Measurements from ENCODE around the gene PNP.
A peak's percentile ranks its signal among the peaks of the same experiment; 100 is the strongest.
"Not testable (repeated sequence)": the region's sequence is repeated elsewhere in the genome, so short reads cannot be mapped to it uniquely, and the experiment has no call there.

The PNP gene

DNA sequence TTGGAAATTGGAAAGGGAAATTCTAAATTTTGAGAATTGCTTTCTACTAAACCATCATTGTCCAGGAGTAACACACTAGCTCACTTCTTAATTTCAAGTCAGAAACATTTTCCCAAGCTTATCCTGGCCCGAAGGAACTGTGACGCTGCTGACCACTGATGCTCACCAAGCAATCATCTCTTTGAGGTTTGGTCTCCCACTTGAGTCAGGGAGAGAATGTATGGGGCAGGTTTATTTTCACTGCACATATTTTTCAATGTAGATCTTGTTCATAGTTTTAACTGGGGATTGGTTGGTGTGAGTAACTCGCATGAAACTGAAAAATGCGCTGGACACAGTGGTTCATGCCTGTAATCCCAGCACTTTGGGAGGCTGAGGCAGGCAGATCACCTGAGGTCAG is 23.3 kb downstream of the PNP start:
- no peak for DNase-seq

GRCh38 chr14:20493634-20494033 is 24.4 kb downstream of the PNP start:
- no peak for DNase-seq

- DNase-seq: no peak
These were observed 25.9 kb downstream of the PNP start for GRCh38 chr14:20494935-20495766.

GRCh38 chr14:20498622-20499021 is 29.4 kb downstream of the PNP start:
- DNase-seq: no peak

DNA sequence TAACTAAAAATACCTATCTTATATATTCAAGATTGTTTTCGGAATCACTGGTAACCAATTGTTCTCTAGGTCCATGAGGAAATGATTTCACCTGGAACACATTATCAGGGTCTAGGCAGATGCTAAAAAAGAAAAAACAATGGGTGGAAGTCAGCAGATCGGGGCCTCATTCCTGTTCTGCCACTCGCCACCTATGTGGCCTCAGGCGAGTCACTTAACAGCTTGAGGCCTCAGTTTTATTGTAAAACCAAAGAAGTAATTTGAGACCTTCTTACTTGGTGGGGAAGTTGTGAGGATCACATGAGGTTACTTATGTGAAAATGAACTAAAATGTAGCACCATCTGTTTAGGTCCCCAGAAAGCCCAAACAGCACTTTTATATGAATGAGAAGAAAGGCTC is 29.9 kb downstream of the PNP start:
- no peak for DNase-seq

DNA sequence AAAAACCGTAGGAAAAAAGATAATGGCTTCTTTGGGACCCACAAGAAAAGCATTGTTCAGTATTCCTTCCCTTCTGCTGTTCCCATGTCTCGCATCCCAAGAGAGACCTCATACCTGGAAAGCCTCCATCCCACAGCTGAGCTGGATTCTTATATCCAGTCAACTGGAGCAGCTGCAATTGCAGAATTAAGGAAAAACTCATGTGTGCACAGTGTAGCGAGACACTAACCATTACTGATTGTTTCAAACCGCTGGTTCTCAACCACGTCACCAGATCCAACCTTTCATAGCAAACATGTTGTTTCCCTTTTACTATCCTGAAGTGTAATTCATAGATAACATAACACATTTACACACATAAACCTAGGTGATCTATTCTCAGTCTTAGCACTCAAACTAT is 30.7 kb downstream of the PNP start:
- no peak for DNase-seq

- peak in 1 of 2 experiments; percentile 31 for DNase-seq
These were observed 32.1 kb downstream of the PNP start for GRCh38 chr14:20501346-20501745.

DNA sequence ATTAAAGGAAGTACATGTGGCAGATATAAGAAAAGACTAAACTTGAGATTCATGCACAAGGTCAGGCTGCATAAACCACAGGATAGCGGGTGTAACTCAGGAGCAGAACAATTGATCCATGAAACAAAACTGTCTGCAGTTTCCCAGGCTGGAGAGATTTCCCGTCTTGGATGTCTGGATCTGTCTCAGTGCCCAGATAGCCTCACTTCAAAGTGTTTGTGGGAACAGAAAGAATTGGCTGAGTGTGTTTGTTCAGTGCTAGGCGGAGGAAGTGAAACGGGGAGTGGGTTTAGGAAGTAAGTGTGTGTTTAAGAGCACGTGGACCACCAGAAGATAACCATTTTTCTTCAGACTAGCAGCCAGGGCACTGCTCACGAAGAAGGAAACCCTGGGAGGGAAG is 34.7 kb downstream of the PNP start:
- DNase-seq: no peak

DNA sequence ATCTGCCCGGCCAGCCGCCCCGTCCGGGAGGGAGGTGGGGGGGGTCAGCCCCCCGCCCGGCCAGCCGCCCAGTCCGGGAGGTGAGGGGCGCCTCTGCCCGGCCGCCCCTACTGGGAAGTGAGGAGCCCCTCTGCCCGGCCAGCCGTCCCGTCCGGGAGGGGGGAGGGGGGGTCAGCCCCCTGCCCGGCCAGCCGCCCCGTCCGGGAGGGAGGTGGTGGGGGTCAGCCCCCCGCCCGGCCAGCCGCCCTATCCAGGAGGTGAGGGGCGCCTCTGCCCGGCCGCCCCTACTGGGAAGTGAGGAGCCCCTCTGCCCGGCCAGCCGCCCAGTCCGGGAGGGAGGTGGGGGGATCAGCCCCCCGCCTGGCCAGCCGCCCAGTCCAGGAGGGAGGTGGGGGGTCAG is 37.1 kb downstream of the PNP start:
- DNase-seq: not testable (repeated sequence)

GRCh38 chr14:20506752-20507151 is 37.5 kb downstream of the PNP start:
- DNase-seq: not testable (repeated sequence)

DNA sequence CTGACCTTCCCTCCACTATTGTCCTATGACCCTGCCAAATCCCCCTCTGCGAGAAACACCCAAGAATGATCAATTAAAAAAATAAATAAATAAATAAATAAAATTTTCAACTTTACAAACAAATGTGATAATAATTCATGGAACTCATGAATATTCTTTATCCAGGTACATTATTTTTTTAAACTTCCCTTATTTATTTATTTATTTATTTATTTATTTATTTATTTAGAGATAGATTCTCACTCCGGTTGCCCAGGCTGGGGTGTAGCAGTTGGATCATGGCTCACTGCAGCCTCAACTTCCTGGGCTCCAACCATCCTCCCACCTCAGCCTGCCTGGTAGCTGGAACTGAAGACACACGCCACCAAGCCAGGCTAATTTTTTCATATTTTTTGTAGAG is 38.3 kb downstream of the PNP start:
- DNase-seq: not testable (repeated sequence)

DNA sequence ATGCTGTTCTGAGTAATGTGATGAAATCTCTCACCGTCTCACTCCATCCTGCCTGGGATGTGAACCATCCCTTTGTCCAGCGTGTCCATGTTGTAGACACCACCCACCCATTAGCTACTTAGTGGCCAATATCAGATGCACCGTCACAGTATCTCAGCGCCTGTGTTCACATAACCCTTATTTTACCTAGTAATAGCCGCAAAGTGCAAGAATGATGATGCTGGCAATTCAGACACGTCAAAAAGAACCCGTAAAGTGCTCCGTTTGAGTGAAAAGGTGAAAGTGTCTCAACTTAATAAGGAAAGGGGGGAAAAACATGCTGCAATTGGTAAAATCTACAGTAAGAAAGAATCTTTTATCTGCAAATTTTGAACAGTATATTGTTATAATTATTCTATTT is 39.2 kb downstream of the PNP start:
- DNase-seq: no peak

DNA sequence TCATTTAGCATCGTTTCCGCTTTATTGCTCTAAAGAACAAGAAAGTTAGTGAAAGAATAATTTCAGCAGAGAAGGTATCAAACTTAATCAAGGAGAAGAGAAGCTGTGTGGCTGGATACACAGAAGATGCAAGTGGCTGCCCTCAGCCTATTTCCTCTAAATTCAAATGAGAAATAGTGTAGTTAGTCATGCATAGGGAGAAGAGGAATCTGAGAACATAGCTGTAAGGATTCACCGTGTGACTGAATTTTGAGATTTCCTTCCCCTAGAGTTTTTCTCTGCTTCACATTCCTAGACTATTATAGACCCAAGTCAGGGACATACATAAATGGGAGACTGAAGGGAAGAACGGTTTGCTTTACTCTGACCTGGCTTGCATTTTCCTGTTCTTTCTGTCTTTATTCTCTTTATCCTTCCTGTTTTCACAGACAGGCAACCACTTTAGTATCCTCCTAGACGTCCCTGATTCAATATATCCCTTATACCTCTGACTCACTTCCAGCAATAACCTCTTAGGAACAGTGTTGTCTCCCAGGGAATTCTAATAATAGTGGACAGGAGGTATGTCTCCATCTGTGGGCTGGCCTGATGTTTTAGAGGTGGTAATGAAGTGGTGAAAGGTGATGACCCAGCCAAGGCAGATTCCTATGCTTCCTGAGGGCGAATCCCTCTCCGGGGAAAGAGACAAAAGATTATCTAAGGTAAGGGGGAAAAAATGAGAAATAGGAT is 43.1 kb downstream of the PNP start:
- no peak for DNase-seq

DNA sequence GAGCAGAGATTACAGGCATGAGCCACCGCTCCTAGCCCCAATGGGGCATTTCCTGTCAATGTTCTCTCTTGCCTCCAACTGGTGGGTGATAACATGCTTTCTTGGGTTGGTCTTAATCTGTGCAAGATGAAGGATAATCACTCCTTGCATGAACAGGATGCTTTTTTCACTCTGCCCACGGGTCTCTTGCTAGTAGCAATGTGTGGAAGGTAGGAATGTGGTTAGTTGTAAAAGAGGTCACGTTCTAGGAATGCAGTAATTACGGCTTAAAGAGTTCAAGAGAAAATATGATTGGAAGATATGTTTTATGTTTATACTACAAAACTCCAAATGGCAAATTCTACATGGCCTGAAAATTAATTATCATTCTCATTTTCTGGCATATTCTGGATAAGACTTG is 46.6 kb downstream of the PNP start:
- DNase-seq: no peak

- DNase-seq: no peak
These were observed 47.7 kb downstream of the PNP start for GRCh38 chr14:20516921-20517320.

- DNase-seq: no peak
These were observed 53.1 kb downstream of the PNP start for GRCh38 chr14:20522332-20522731.

GRCh38 chr14:20524027-20524426 is 54.8 kb downstream of the PNP start:
- DNase-seq: no peak

All from NCI-H446 (cell line).